ENCODE results near the gene MTHFR.

GRCh38 chr1:11778336-11778735 is 27.4 kb downstream of the MTHFR start:
- no peak for TF ChIP-seq CTCF (IDR thresholded peaks at IDR 0.05)
- no peak for TF ChIP-seq RAD21 (IDR thresholded peaks at IDR 0.05; ENCODE audit: low read length)
- TF ChIP-seq RFX5 (IDR thresholded peaks at IDR 0.05; ENCODE audit: low read length) = no peak
- no peak for TF ChIP-seq NFIC (IDR thresholded peaks at IDR 0.05; ENCODE audit: borderline replicate concordance)
- no peak for TF ChIP-seq ZBTB33 (IDR thresholded peaks at IDR 0.05; ENCODE audit: borderline replicate concordance, low read depth)
- no peak for TF ChIP-seq POLR2AphosphoS5 (IDR thresholded peaks at IDR 0.05; ENCODE audit: low read depth, low read length)
- no peak for TF ChIP-seq JUND (IDR thresholded peaks at IDR 0.05)
- no peak for TF ChIP-seq MAX (IDR thresholded peaks at IDR 0.05; ENCODE audit: low read depth)
- no peak for TF ChIP-seq GABPA (IDR thresholded peaks at IDR 0.05; ENCODE audit: low read depth)
- no peak for TF ChIP-seq USF2 (IDR thresholded peaks at IDR 0.05; ENCODE audit: borderline replicate concordance, low read depth, low read length)
- TF ChIP-seq REST (IDR thresholded peaks at IDR 0.05; ENCODE audit: low read depth, low read length) = no peak
- no peak for TF ChIP-seq EZH2phosphoT487 (IDR thresholded peaks at IDR 0.05; ENCODE audit: borderline replicate concordance, low read depth)
- no peak for TF ChIP-seq MXI1 (IDR thresholded peaks at IDR 0.05; ENCODE audit: low read depth, low read length)
- no peak for TF ChIP-seq SIN3A (IDR thresholded peaks at IDR 0.05; ENCODE audit: borderline replicate concordance, low read depth, low read length)

All from SK-N-SH (cell line).